NK-92 treated with Interleukin-12 subunit alpha and Interleukin-12 subunit beta, amount 100 ng/mL, for 24 hours (cell line): ENCODE results near the gene OR13C9.
"Not testable (repeated sequence)": the region's sequence is repeated elsewhere in the genome, so short reads cannot be mapped to it uniquely, and the experiment has no call there.

Source experiments
- DNase-seq: peaks from one replicate; lab custom pipeline; 2025; lab: John Stamatoyannopoulos, UW

The OR13C9 gene

GRCh38 chr9:104618104-104618503, at the start of gene OR13C9:
OR13C9 (minus strand) TSS chr9:104618204; CDS start chr9:104618204, 0 bp downstream.
- DNase-seq: no peak

- DNase-seq: no peak
Measured at GRCh38 chr9:104658496-104659195, 40.6 kb upstream of the OR13C9 start.

GRCh38 chr9:104635456-104635855, 17.5 kb upstream of the OR13C9 start:
- no peak for DNase-seq

GRCh38 chr9:104633976-104634520, 16.0 kb upstream of the OR13C9 start:
- DNase-seq: no peak

- not testable (repeated sequence) for DNase-seq
Measured at GRCh38 chr9:104625964-104626363, 8.0 kb upstream of the OR13C9 start.

GRCh38 chr9:104617418-104617817, 586 bp downstream of the OR13C9 start:
- no peak for DNase-seq

- no peak for DNase-seq
Measured at GRCh38 chr9:104611213-104611612, 6.8 kb downstream of the OR13C9 start.

GRCh38 chr9:104608336-104608735, 9.7 kb downstream of the OR13C9 start:
- no peak for DNase-seq

- no peak for DNase-seq
Measured at GRCh38 chr9:104606152-104606551, 11.9 kb downstream of the OR13C9 start.

- DNase-seq: not testable (repeated sequence)
Measured at GRCh38 chr9:104605527-104605926, 12.5 kb downstream of the OR13C9 start, which contains the start of gene OR13C2. OR13C2 (minus strand) TSS chr9:104605627; CDS start chr9:104605627, 0 bp downstream.

GRCh38 chr9:104604801-104605200, 13.2 kb downstream of the OR13C9 start:
- no peak for DNase-seq

GRCh38 chr9:104599313-104599712, 18.7 kb downstream of the OR13C9 start, which contains the start of gene OR13C5:
OR13C5 (minus strand) TSS chr9:104599413; CDS start chr9:104599413, 0 bp downstream.
- DNase-seq: not testable (repeated sequence)

- not testable (repeated sequence) for DNase-seq
Measured at GRCh38 chr9:104598749-104599148, 19.3 kb downstream of the OR13C9 start.

GRCh38 chr9:104589626-104590025, 28.4 kb downstream of the OR13C9 start:
- DNase-seq: no peak

- DNase-seq: no peak
Measured at GRCh38 chr9:104586496-104587180, 31.4 kb downstream of the OR13C9 start.

GRCh38 chr9:104580562-104580961, 37.4 kb downstream of the OR13C9 start:
- no peak for DNase-seq

- DNase-seq: no peak
Measured at GRCh38 chr9:104577263-104577662, 40.7 kb downstream of the OR13C9 start.

GRCh38 chr9:104575456-104575855, 42.5 kb downstream of the OR13C9 start:
- no peak for DNase-seq

- DNase-seq: no peak
Measured at GRCh38 chr9:104572612-104573011, 45.4 kb downstream of the OR13C9 start.

- no peak for DNase-seq
Measured at GRCh38 chr9:104568868-104569267, 49.1 kb downstream of the OR13C9 start, which contains the start of gene OR13C8. OR13C8 (plus strand) TSS chr9:104569168; CDS start chr9:104569168, 0 bp downstream.
